Uterus (tissue), 4 donors: ENCODE measurements around the gene RNF169. TPM values are rescaled to one million over a fixed set of nuclear protein-coding genes. Genes with fewer than 3 reads are reported as not detected.

Experiments
- DNase-seq, 2 donors: peaks; one replicate each; pipeline ENCODE4 v3.0.0-alpha.2; 2019 to 2020
- H3K27ac ChIP-seq, 2 donors: fragments of 200-600 bp; sonication (generic); 1 replicate in 1 of 2; 2 replicates in 1 of 2; pipeline ENCODE4 v1.5.1; 2016 to 2018
- H3K27me3 ChIP-seq, 2 donors: fragments of 200-600 bp; sonication (generic); one replicate each; pipeline ENCODE4 v1.5.1; 2018 to 2019; ENCODE audit warnings: control low read depth in 1 of 2
- H3K36me3 ChIP-seq, 2 donors: fragments of 200-600 bp; sonication (generic); one replicate each; pipeline ENCODE4 v1.5.1; 2019; ENCODE audit warnings: control low read depth in 1 of 2
- H3K4me1 ChIP-seq, 2 donors: fragments of 200-600 bp; sonication (generic); one replicate each; pipeline ENCODE4 v1.5.1; 2018 to 2019; ENCODE audit warnings: control low read depth in 1 of 2
- H3K4me3 ChIP-seq, 2 donors: fragments of 200-600 bp; sonication (generic); 1 replicate in 1 of 2; 2 replicates in 1 of 2; pipeline ENCODE4 v1.5.1; 2018 to 2019; ENCODE audit warnings: mild to moderate bottlenecking in 1 of 2
- H3K9me3 ChIP-seq, 2 donors: fragments of 200-600 bp; sonication (generic); one replicate each; pipeline ENCODE4 v1.5.1; 2019; ENCODE audit warnings: control low read depth in 1 of 2
- CTCF ChIP-seq, 4 experiments: fragments of 200-600 bp in 2 of 4; fragments of 450-650 bp in 2 of 4; sonication (generic) in 2 of 4; IDR thresholded peaks; one replicate each; pipeline ENCODE4 v1.5.1; 2016 to 2019; ENCODE audit warnings: antibody characterized with exemption in 4 of 4, mild to moderate bottlenecking in 2 of 4, moderate library complexity in 1 of 4
- POLR2A ChIP-seq, 2 donors: fragments of 450-650 bp; IDR thresholded peaks; one replicate each; pipeline ENCODE4 v1.6.1; 2016; ENCODE audit warnings: antibody characterized with exemption in 2 of 2, mild to moderate bottlenecking in 1 of 2, moderate library complexity in 1 of 2
- intact Hi-C: fragments of 100-400 bp; cut with DNase I; formaldehyde crosslinking; loops from one replicate; pipeline ENCODE4 v1.15.1; 2023; ENCODE audit warnings: low total_unique reads
- total RNA-seq, 4 donors: library from RNA; depleted of rRNA in 3 of 4; stranded (reverse); fragments of >200 nt in 3 of 4; gene quantifications; one replicate each; pipeline versions ENCODE4 v1.1.0 to v1.2.4, GENCODE V29; 2014 to 2023
- donor health status: DM: yes; HTN: yes; CAD: no.

RNF169 gene
- total RNA-seq, 4 donors from 2014 or later, result 15.0 to 42.4 (median 25.0) TPM

GRCh38 chr11:74735365-74735928 is 13.2 kb upstream of the RNF169 start:
- intact Hi-C loops, result no loop called here
- Histone ChIP-seq H3K4me3 (no peak overlapping the region), H3K36me3 (no peaks in the 10 kb centered on the region), H3K9me3 (no peaks in the 10 kb centered on the region), H3K27ac (no peak overlapping the region), H3K4me1 (peaks cover 0 to 7% of the 10 kb centered on the region in 2 donors), H3K27me3 (no peaks in the 10 kb centered on the region)
- TF ChIP-seq POLR2A (IDR thresholded peaks at IDR 0.05) (no peak), CTCF (IDR thresholded peaks at IDR 0.05) (no peak)
- no peak for DNase-seq

GRCh38 chr11:74736031-74736430 is 12.6 kb upstream of the RNF169 start:
- Histone ChIP-seq H3K36me3 (no peaks in the 10 kb centered on the region), H3K4me3 (no peak overlapping the region), H3K27ac (no peak overlapping the region), H3K27me3 (no peaks in the 10 kb centered on the region), H3K9me3 (no peaks in the 10 kb centered on the region), H3K4me1 (peaks cover 0 to 7% of the 10 kb centered on the region in 2 donors)
- intact Hi-C loops, result no loop called here
- DNase-seq, result no peak
- TF ChIP-seq CTCF (IDR thresholded peaks at IDR 0.05) (no peak), POLR2A (IDR thresholded peaks at IDR 0.05) (no peak)

DNA sequence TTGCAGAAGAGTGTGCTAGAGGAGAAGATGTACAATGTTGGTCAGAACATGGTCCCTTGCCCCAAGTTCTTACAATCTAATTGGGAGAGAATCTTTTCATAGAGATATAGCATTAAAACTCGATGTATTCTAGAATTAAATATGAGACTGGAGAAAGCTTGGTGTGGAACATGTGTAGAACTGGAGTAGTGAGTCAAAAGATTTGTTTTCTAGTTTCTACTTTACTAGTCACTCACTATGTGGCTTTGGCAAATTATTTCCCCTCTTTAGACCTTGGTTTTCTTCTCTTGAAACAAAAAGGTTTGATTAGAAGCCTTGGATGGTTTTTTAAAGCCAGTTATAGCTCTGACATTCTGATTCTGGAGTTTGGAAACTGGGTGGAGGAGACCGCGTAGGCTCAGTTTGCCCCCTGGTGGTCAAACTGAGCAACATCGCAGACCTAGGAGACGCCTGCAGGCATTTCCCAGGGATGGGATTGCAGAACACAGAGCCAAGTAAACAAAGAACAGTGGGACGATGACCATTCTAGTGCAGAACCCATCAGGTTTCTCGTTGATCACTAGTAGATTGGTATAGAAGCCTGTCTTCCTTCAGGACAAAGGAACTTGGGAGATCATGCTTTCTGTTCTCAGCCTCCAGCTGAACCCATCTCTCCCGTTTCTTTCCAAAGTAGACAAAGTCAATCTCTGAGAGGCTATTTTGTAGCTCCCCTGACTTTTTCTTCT is 8.9 kb upstream of the RNF169 start:
- TF ChIP-seq POLR2A (IDR thresholded peaks at IDR 0.05) (no peak), CTCF (IDR thresholded peaks at IDR 0.05) (peak; percentile 80 to 89 (median 85))
- Histone ChIP-seq H3K4me3 (no peak overlapping the region), H3K9me3 (no peaks in the 10 kb centered on the region), H3K27me3 (no peaks in the 10 kb centered on the region), H3K4me1 (no peaks in the 10 kb centered on the region), H3K27ac (no peak overlapping the region), H3K36me3 (no peaks in the 10 kb centered on the region)
- DNase-seq, result peak; percentile 59 to 63
- intact Hi-C loops, result no loop called here

- Histone ChIP-seq H3K4me3 (no peak overlapping the region), H3K4me1 (no peaks in the 10 kb centered on the region), H3K36me3 (no peaks in the 10 kb centered on the region), H3K9me3 (no peaks in the 10 kb centered on the region), H3K27ac (no peak overlapping the region), H3K27me3 (no peaks in the 10 kb centered on the region)
- no peak for DNase-seq
- intact Hi-C loops, result no loop called here
- TF ChIP-seq POLR2A (IDR thresholded peaks at IDR 0.05) (no peak), CTCF (IDR thresholded peaks at IDR 0.05) (no peak)
Observed at GRCh38 chr11:74742070-74742469, 6.6 kb upstream of the RNF169 start.

DNA sequence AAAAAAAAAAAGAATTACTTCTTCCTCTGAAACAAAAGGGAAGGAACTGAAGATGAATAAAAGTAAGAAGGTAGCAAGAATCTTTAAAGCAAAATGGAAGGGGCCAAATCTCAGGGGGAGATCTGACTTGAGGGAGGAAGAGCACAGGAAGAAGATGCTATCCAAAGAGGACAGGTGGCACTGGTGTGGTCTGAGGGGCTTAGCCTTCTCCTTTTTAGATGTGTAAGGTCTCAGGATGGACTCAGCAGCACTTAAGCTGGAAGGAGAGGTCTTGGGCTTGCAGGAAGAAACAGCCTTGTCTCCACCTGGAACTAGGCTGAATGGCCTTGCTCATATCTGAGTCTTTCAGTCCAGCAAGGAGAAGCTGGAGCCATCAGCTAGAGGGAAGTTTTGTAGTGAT is 5.0 kb upstream of the RNF169 start:
- Histone ChIP-seq H3K27ac (no peak overlapping the region), H3K9me3 (no peaks in the 10 kb centered on the region), H3K36me3 (no peaks in the 10 kb centered on the region), H3K4me3 (no peak overlapping the region), H3K4me1 (peaks cover 0 to 8% of the 10 kb centered on the region in 2 donors), H3K27me3 (no peaks in the 10 kb centered on the region)
- no peak for DNase-seq
- TF ChIP-seq POLR2A (IDR thresholded peaks at IDR 0.05) (no peak), CTCF (IDR thresholded peaks at IDR 0.05) (no peak)
- intact Hi-C loops, result no loop called here
